GM12878 (cell line): ENCODE data around the gene TRHDE. TPM values are rescaled to one million over a fixed set of nuclear protein-coding genes. Genes with fewer than 3 reads are reported as not detected.

ENCODE experiments used
- ATAC-seq: fragments of 200-7000 bp; cut with Tn5 transposase; 3 replicates; pipeline ENCODE4 v1.9.1; 2020; ENCODE audit warnings: mild to moderate bottlenecking, moderate library complexity
- BruUV-seq: library from RNA; stranded (reverse); fragments of 400-500 nt; replicated peaks from 2 replicates; lab custom pipeline; 2021; lab: Mats Ljungman, UMichigan
- CTCF ChIA-PET: fragments of 300-600 bp; sonication (Branson Sonifier 250); formaldehyde crosslinking; extraction: SDS; loops from one replicate; lab custom pipeline; 2021; ENCODE audit warnings: inconsistent platforms; lab: Yijun Ruan, JAX
- POLR2A ChIA-PET: fragments of 350-600 bp; formaldehyde crosslinking; extraction: SDS; loops from one replicate; lab custom pipeline; 2021; ENCODE audit warnings: inconsistent platforms; lab: Charles Lee
- RAD21 ChIA-PET: fragments of 300-600 bp; sonication (Branson Sonifier 250); formaldehyde crosslinking; loops from one replicate; lab custom pipeline; 2023; ENCODE audit warnings: antibody characterized with exemption; ENCODE audit not compliant: unreplicated experiment; lab: Charles Lee
- SMC1A ChIA-PET: fragments of 300-600 bp; sonication (Branson Sonifier 250); formaldehyde crosslinking; loops from one replicate; lab custom pipeline; 2023; ENCODE audit not compliant: unreplicated experiment, uncharacterized antibody; lab: Charles Lee
- DNase-seq: peaks from one replicate; pipeline ENCODE4 v3.0.0-alpha.2; 2011; ENCODE audit warnings: low read depth, low spot score
- FAIRE-seq: peaks from 3 replicates; lab custom pipeline; 2011; peaks lifted over from hg19 to GRCh38; lab: Jason Lieb, UNC
- H2AFZ ChIP-seq: 2 replicates; pipeline ENCODE4 v1.6.0; 2011; ENCODE audit warnings: low read depth, low read length, control low read depth; ENCODE audit not compliant: control insufficient read depth
- H3K27ac ChIP-seq: 2 replicates; pipeline ENCODE4 v1.5.1; 2011; ENCODE audit warnings: control low read depth; ENCODE audit not compliant: control insufficient read depth, insufficient read depth
- H3K27me3 ChIP-seq, 2 experiments: replicated peaks in 1 of 2; 2 replicates each; pipeline versions ENCODE4 v1.6.0 to v1.6.1; 2011; ENCODE audit warnings: low read length in 1 of 2; ENCODE audit not compliant: control insufficient read depth in 2 of 2, insufficient read depth in 2 of 2
- H3K36me3 ChIP-seq, 2 experiments: 2 replicates each; pipeline ENCODE4 v1.5.1; 2011; ENCODE audit warnings: low read length in 1 of 2; ENCODE audit not compliant: control insufficient read depth in 2 of 2, insufficient read depth in 2 of 2
- H3K4me1 ChIP-seq: 2 replicates; pipeline ENCODE4 v1.6.1; 2011; ENCODE audit warnings: mild to moderate bottlenecking, low read length, moderate library complexity, mixed read lengths; ENCODE audit not compliant: control insufficient read depth, insufficient read depth
- H3K4me2 ChIP-seq: 2 replicates; pipeline ENCODE4 v1.6.0; 2011; ENCODE audit warnings: control low read depth; ENCODE audit not compliant: control insufficient read depth, insufficient read depth
- H3K4me3 ChIP-seq: fragments of 200-600 bp; sonication (generic); 2 replicates; pipeline ENCODE4 v1.5.1; 2016
- H3K79me2 ChIP-seq: 2 replicates; pipeline ENCODE4 v1.6.0; 2011; ENCODE audit warnings: low read length; ENCODE audit not compliant: control insufficient read depth, insufficient read depth
- H3K9ac ChIP-seq: 2 replicates; pipeline ENCODE4 v1.8.0; 2011; ENCODE audit warnings: low read length, control low read depth, mixed read lengths; ENCODE audit not compliant: control insufficient read depth, insufficient read depth
- H3K9me3 ChIP-seq: replicated peaks from 3 replicates; pipeline ENCODE4 v1.5.1; 2011; ENCODE audit warnings: mild to moderate bottlenecking, low read length; ENCODE audit not compliant: control insufficient read depth, insufficient read depth
- H4K20me1 ChIP-seq: 2 replicates; pipeline ENCODE4 v1.6.0; 2011; ENCODE audit not compliant: control insufficient read depth, insufficient read depth
- ATF7 ChIP-seq: fragments of 450-650 bp; IDR thresholded peaks from 2 replicates; pipeline ENCODE4 v1.6.1; 2016; ENCODE audit warnings: low read depth, mild to moderate bottlenecking
- BACH1 ChIP-seq: fragments of 450-650 bp; IDR thresholded peaks from 2 replicates; pipeline ENCODE4 v1.6.1; 2017; ENCODE audit warnings: mild to moderate bottlenecking, borderline replicate concordance
- CREB1 ChIP-seq: IDR thresholded peaks from 2 replicates; pipeline ENCODE4 v1.6.1; 2012; ENCODE audit warnings: low read depth, mild to moderate bottlenecking, inconsistent platforms
- CUX1 ChIP-seq: IDR thresholded peaks from 2 replicates; pipeline ENCODE4 v1.6.1; 2012; ENCODE audit warnings: improper control_type of control experiment, low read depth, low read length; ENCODE audit not compliant: insufficient replicate concordance
- E2F8 ChIP-seq: fragments of 450-650 bp; IDR thresholded peaks from 2 replicates; pipeline ENCODE4 v1.6.1; 2018; ENCODE audit warnings: mild to moderate bottlenecking, low read depth, moderate library complexity; ENCODE audit not compliant: partially characterized antibody
- GATAD2B ChIP-seq: fragments of 450-650 bp; conservative IDR thresholded peaks from 2 replicates; pipeline ENCODE4 v1.6.1; 2017; ENCODE audit warnings: low read depth, mild to moderate bottlenecking, moderate library complexity
- HCFC1 ChIP-seq: fragments of 150-350 bp; IDR thresholded peaks from 2 replicates; pipeline ENCODE4 v1.6.1; 2014; ENCODE audit warnings: low read length
- NFYA ChIP-seq: IDR thresholded peaks from 2 replicates; pipeline ENCODE4 v1.6.1; 2011; ENCODE audit warnings: low read depth, mild to moderate bottlenecking, low read length, improper control_type of control experiment, borderline replicate concordance
- POLR2A ChIP-seq: IDR thresholded peaks from 2 replicates; pipeline ENCODE4 v1.6.1; 2011; ENCODE audit warnings: low read depth, mild to moderate bottlenecking, low read length
- RELA ChIP-seq: fragments of 450-650 bp; IDR thresholded peaks from 2 replicates; pipeline ENCODE4 v1.8.0; 2014; ENCODE audit warnings: borderline replicate concordance; ENCODE audit not compliant: partially characterized antibody
- RELB ChIP-seq: fragments of 450-650 bp; IDR thresholded peaks from 2 replicates; pipeline ENCODE4 v1.6.1; 2017; ENCODE audit warnings: low read depth, mild to moderate bottlenecking, moderate library complexity
- SIN3A ChIP-seq: IDR thresholded peaks from 2 replicates; pipeline ENCODE4 v1.6.1; 2012; ENCODE audit warnings: low read depth, low read length, improper control_type of control experiment
- SMAD5 ChIP-seq: IDR thresholded peaks from 2 replicates; pipeline ENCODE4 v1.6.1; 2016; ENCODE audit warnings: antibody characterized with exemption, low read depth
- SUZ12 ChIP-seq: fragments of 200-600 bp; sonication (generic); IDR thresholded peaks from one replicate; pipeline ENCODE4 v1.6.1; 2018; ENCODE audit warnings: antibody characterized with exemption, mild to moderate bottlenecking; ENCODE audit not compliant: unreplicated experiment
- ZNF207 ChIP-seq: fragments of 450-650 bp; IDR thresholded peaks from 2 replicates; pipeline ENCODE4 v1.6.1; 2014; ENCODE audit warnings: antibody characterized with exemption, mild to moderate bottlenecking, borderline replicate concordance
- WGBS: methylation state at CpG from one replicate; pipeline ENCODE4 v1.1.6; 2016; ENCODE audit warnings: low lambda C conversion rate; ENCODE audit not compliant: insufficient replicate concordance, insufficient coverage; ENCODE audit errors: missing lambda C conversion rate; 5-methylcytosine and 5-hydroxymethylcytosine counted together
- in situ Hi-C: fragments of 300-500 bp; cut with MboI; formaldehyde crosslinking; loops from 9 replicates; pipeline ENCODE4 v1.14.3; 2018; ENCODE audit warnings: mixed read lengths
- intact Hi-C: fragments of 100-400 bp; cut with micrococcal nuclease; formaldehyde crosslinking; loops from one replicate; pipeline ENCODE4 v1.14.2; 2022; ENCODE audit not compliant: unreplicated experiment
- polyA plus RNA-seq, 11 experiments: library from polyadenylated mRNA; depleted of rRNA in 4 of 11; unstranded in 6 of 11; stranded (reverse) in 5 of 11; fragments of >200 nt; fragmentation: Nextera tagmentation in 4 of 11; fragmentation: Illumina TruSeq in 1 of 11; extraction: Ambion mirVana in 4 of 11; extraction: Trizol in 1 of 11; gene quantifications; 1 replicate in 1 of 11; 2 replicates in 10 of 11; pipeline versions ENCODE4 v1.2.1 to v1.2.3, GENCODE V29; 2011 to 2016; ENCODE audit warnings: inconsistent platforms in 2 of 11, missing spikeins in 2 of 11, low read depth in 1 of 11
- total RNA-seq, 4 experiments: library from RNA; depleted of rRNA in 3 of 4; stranded (reverse); fragments of >200 nt in 3 of 4; fragmentation: Illumina TruSeq in 1 of 4; extraction: Trizol in 1 of 4; gene quantifications; 2 replicates each; pipeline versions ENCODE4 v1.2.1 to v1.2.3, GENCODE V29; 2013 to 2021

TRHDE gene
- total and polyA plus RNA-seq, 10 of the 15 experiments (the other 5 are each of a cell fraction or from before 2014, with no cell fraction given) = not detected

- TF ChIP-seq CUX1 (no peak), ATF7 (no peak), NFYA (no peak), CREB1 (no peak)
Observed at GRCh38 chr12:72272091-72272661, at the start of gene TRHDE (continued).

- intact Hi-C loops (no loop called here), in situ Hi-C loops (no loop called here)
- Histone ChIP-seq H3K27ac (no peak overlapping the region), H3K9me3 (no peaks in the 10 kb centered on the region), H4K20me1 (no peaks in the 10 kb centered on the region), H3K4me1 (no peaks in the 10 kb centered on the region), H2AFZ (no peak overlapping the region), H3K79me2 (no peaks in the 10 kb centered on the region), H3K4me3 (no peak overlapping the region), H3K36me3 (no peaks in the 10 kb centered on the region), H3K9ac (no peak overlapping the region), H3K4me2 (no peak overlapping the region), H3K27me3 (no peaks in the 10 kb centered on the region)
- ATAC-seq = no peak
- ChIA-PET POLR2A (no interaction called here), RAD21 (interaction anchor here (1.1 kb wide), 1 partner anchor 38 kb away, joined by 3 read pairs; no protein-coding TSS in a partner anchor), CTCF (no interaction called here), SMC1A (no interaction called here)
- TF ChIP-seq BACH1 (no peak), RELA (no peak), GATAD2B (no peak), RELB (no peak), HCFC1 (no peak), SIN3A (no peak), SUZ12 (no peak), POLR2A (no peak), SMAD5 (no peak), E2F8 (no peak), ZNF207 (no peak)
- WGBS = 41% methylated on average over 1 of the region's 1 CpG
- no TSS peak for BruUV-seq
- DNase-seq = no peak
- no peak for FAIRE-seq
Observed at GRCh38 chr12:72226510-72226909, 45.7 kb upstream of the TRHDE start.
